Loucy (cell line): ENCODE measurements around the gene NMNAT2.

Experiments
- H2AFZ ChIP-seq: fragments of 200-600 bp; sonication (generic); 2 replicates; pipeline ENCODE4 v1.6.0; 2016; ENCODE audit warnings: antibody characterized with exemption, mild to moderate bottlenecking, low read length, moderate library complexity
- H3F3A ChIP-seq: fragments of 200-600 bp; 2 replicates; pipeline ENCODE4 v1.6.0; 2016; ENCODE audit warnings: antibody characterized with exemption, low read depth, mild to moderate bottlenecking
- H3K27me3 ChIP-seq: fragments of 200-600 bp; sonication (generic); 2 replicates; pipeline ENCODE4 v1.6.1; 2014; ENCODE audit warnings: low read length, mild to moderate bottlenecking; ENCODE audit not compliant: insufficient read depth, poor library complexity, severe bottlenecking
- H3K36me3 ChIP-seq: fragments of 200-600 bp; sonication (generic); 2 replicates; pipeline ENCODE4 v1.6.1; 2016; ENCODE audit warnings: low read length; ENCODE audit not compliant: insufficient read depth
- H3K4me1 ChIP-seq: fragments of 200-600 bp; sonication (generic); 2 replicates; pipeline ENCODE4 v1.5.1; 2014; ENCODE audit warnings: low read length, mild to moderate bottlenecking; ENCODE audit not compliant: insufficient read depth, poor library complexity, severe bottlenecking
- H3K4me2 ChIP-seq: fragments of 200-600 bp; sonication (generic); 2 replicates; pipeline ENCODE4 v1.6.0; 2014; ENCODE audit warnings: antibody characterized with exemption, low read length, low read depth, mild to moderate bottlenecking; ENCODE audit not compliant: poor library complexity, severe bottlenecking
- H3K4me3 ChIP-seq: fragments of 200-600 bp; sonication (generic); 2 replicates; pipeline ENCODE4 v1.5.1; 2014; ENCODE audit warnings: low read length, mild to moderate bottlenecking, mixed read lengths; ENCODE audit not compliant: poor library complexity, severe bottlenecking
- H3K79me2 ChIP-seq: fragments of 200-600 bp; sonication (generic); 2 replicates; pipeline ENCODE4 v1.6.1; 2014; ENCODE audit warnings: low read length; ENCODE audit not compliant: insufficient read depth
- H3K9ac ChIP-seq: fragments of 200-600 bp; sonication (generic); 2 replicates; pipeline ENCODE4 v1.6.0; 2014; ENCODE audit warnings: mild to moderate bottlenecking, low read depth, low read length, moderate library complexity; ENCODE audit not compliant: poor library complexity, severe bottlenecking
- H3K9me2 ChIP-seq: fragments of 200-600 bp; sonication (generic); replicated peaks from 2 replicates; pipeline ENCODE4 v1.6.1; 2016; ENCODE audit warnings: low read depth, low read length, mixed read lengths
- H3K9me3 ChIP-seq: fragments of 200-600 bp; sonication (generic); 2 replicates; pipeline ENCODE4 v1.6.1; 2014; ENCODE audit warnings: mild to moderate bottlenecking, antibody characterized with exemption, low read length, low read depth; ENCODE audit not compliant: insufficient read depth
- H4K20me1 ChIP-seq: fragments of 200-600 bp; sonication (generic); 2 replicates; pipeline ENCODE4 v1.6.0; 2014; ENCODE audit warnings: antibody characterized with exemption, low read length, mild to moderate bottlenecking; ENCODE audit not compliant: insufficient read depth, poor library complexity, severe bottlenecking
- EZH2phosphoT487 ChIP-seq: fragments of 200-600 bp; IDR thresholded peaks from 2 replicates; pipeline ENCODE4 v1.6.1; 2018; ENCODE audit warnings: antibody characterized with exemption, mild to moderate bottlenecking, moderate library complexity, borderline replicate concordance
- TF ChIP-seq, protein P1 (sequence below): fragments of 200-600 bp; sonication (generic); conservative IDR thresholded peaks from 2 replicates; pipeline ENCODE4 v1.5.1; 2014; ENCODE audit warnings: mild to moderate bottlenecking, antibody characterized with exemption, low read length

Gene NMNAT2

GRCh38 chr1:183368213-183369108 lies 49.7 kb downstream of the NMNAT2 start:
- Histone ChIP-seq H2AFZ (no peak overlapping the region), H4K20me1 (no peaks in the 10 kb centered on the region), H3K4me2 (no peak overlapping the region), H3K9me2 (no peaks in the 10 kb centered on the region), H3K4me3 (no peak overlapping the region), H3K9me3 (no peaks in the 10 kb centered on the region), H3K27me3 (no peaks in the 10 kb centered on the region), H3K36me3 (no peaks in the 10 kb centered on the region), H3K4me1 (no peaks in the 10 kb centered on the region), H3K9ac (no peak overlapping the region), H3F3A (no peaks in the 10 kb centered on the region), H3K79me2 (no peaks in the 10 kb centered on the region)
- no peak for TF ChIP-seq EZH2phosphoT487
- TF ChIP-seq, protein P1, sequence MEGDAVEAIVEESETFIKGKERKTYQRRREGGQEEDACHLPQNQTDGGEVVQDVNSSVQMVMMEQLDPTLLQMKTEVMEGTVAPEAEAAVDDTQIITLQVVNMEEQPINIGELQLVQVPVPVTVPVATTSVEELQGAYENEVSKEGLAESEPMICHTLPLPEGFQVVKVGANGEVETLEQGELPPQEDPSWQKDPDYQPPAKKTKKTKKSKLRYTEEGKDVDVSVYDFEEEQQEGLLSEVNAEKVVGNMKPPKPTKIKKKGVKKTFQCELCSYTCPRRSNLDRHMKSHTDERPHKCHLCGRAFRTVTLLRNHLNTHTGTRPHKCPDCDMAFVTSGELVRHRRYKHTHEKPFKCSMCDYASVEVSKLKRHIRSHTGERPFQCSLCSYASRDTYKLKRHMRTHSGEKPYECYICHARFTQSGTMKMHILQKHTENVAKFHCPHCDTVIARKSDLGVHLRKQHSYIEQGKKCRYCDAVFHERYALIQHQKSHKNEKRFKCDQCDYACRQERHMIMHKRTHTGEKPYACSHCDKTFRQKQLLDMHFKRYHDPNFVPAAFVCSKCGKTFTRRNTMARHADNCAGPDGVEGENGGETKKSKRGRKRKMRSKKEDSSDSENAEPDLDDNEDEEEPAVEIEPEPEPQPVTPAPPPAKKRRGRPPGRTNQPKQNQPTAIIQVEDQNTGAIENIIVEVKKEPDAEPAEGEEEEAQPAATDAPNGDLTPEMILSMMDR = no peak

GRCh38 chr1:183366116-183366515 lies 52.1 kb downstream of the NMNAT2 start:
- H3K4me1 ChIP-seq = no peaks in the 10 kb centered on the region
- TF ChIP-seq, protein P1 = no peak
- TF ChIP-seq EZH2phosphoT487 = no peak
- H3K36me3 ChIP-seq = no peaks in the 10 kb centered on the region
- no peak overlapping the region for H3K4me3 ChIP-seq
- H3F3A ChIP-seq = no peaks in the 10 kb centered on the region
- no peaks in the 10 kb centered on the region for H3K9me3 ChIP-seq
- no peak overlapping the region for H3K4me2 ChIP-seq
- H2AFZ ChIP-seq = no peak overlapping the region
- no peaks in the 10 kb centered on the region for H3K27me3 ChIP-seq
- H3K79me2 ChIP-seq = no peaks in the 10 kb centered on the region
- H3K9ac ChIP-seq = no peak overlapping the region
- no peaks in the 10 kb centered on the region for H4K20me1 ChIP-seq
- no peaks in the 10 kb centered on the region for H3K9me2 ChIP-seq

DNA sequence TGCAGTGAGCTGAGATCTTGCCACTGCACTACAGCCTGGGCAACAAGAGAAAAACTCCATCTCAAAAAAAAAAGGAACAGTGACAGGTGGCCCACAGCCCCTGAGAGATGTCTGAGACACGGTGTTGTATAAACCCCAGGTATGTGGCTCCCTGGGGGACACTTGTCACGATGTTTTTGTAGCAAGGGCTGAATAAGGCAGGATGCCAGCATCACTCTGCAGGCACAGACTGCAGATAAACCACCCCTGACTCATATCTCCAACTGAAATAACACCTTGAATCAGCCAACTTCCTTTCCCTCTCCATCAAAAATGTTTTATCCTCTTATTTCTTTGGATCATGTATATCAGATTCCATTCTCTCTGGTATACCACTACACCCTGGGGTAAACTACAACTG lies 52.5 kb downstream of the NMNAT2 start:
- no peaks in the 10 kb centered on the region for H4K20me1 ChIP-seq
- no peak overlapping the region for H3K9ac ChIP-seq
- no peak overlapping the region for H3K4me3 ChIP-seq
- no peak for TF ChIP-seq EZH2phosphoT487
- TF ChIP-seq, protein P1 = no peak
- H3K9me2 ChIP-seq = no peaks in the 10 kb centered on the region
- no peak overlapping the region for H2AFZ ChIP-seq
- H3K9me3 ChIP-seq = no peaks in the 10 kb centered on the region
- no peaks in the 10 kb centered on the region for H3K79me2 ChIP-seq
- H3K36me3 ChIP-seq = no peaks in the 10 kb centered on the region
- no peaks in the 10 kb centered on the region for H3K27me3 ChIP-seq
- no peaks in the 10 kb centered on the region for H3K4me1 ChIP-seq
- no peak overlapping the region for H3K4me2 ChIP-seq
- H3F3A ChIP-seq = no peaks in the 10 kb centered on the region
